PC-3 (cell line): ENCODE data around the gene AP2A1. TPM values are rescaled to one million over a fixed set of nuclear protein-coding genes. Genes with fewer than 3 reads are reported as not detected.

ENCODE experiments used
- ATAC-seq: fragments of 200-7000 bp; cut with Tn5 transposase; 2 replicates; pipeline ENCODE4 v1.9.1; 2020; ENCODE audit warnings: mild to moderate bottlenecking, moderate library complexity
- BruUV-seq: library from RNA; stranded (reverse); fragments of 400-500 nt; replicated peaks from 2 replicates; lab custom pipeline; 2021; lab: Mats Ljungman, UMichigan
- CTCF ChIA-PET: fragments of 300-600 bp; sonication (Branson Sonifier 250); formaldehyde crosslinking; loops from one replicate; lab custom pipeline; 2022; ENCODE audit warnings: antibody characterized with exemption; lab: Charles Lee
- POLR2A ChIA-PET: fragments of 300-600 bp; sonication (Branson Sonifier 250); formaldehyde crosslinking; loops from one replicate; lab custom pipeline; 2022; ENCODE audit warnings: antibody characterized with exemption; ENCODE audit not compliant: unreplicated experiment; lab: Charles Lee
- DNase-seq: peaks from one replicate; pipeline ENCODE4 v3.0.0-alpha.2; 2015
- H2AFZ ChIP-seq: fragments of 300-600 bp; sonication (generic); 2 replicates; pipeline ENCODE4 v1.6.0; 2016; ENCODE audit warnings: antibody characterized with exemption, low read length
- H3F3A ChIP-seq: fragments of 300-600 bp; sonication (generic); one replicate; pipeline ENCODE4 v1.6.0; 2017; ENCODE audit warnings: antibody characterized with exemption, low read length, control low read depth, mild to moderate bottlenecking; ENCODE audit not compliant: unreplicated experiment
- H3K27ac ChIP-seq: fragments of 300-600 bp; sonication (generic); 2 replicates; pipeline ENCODE4 v1.5.1; 2016; ENCODE audit warnings: mild to moderate bottlenecking, low read length
- H3K27me3 ChIP-seq: fragments of 300-600 bp; sonication (generic); 2 replicates; pipeline ENCODE4 v1.6.1; 2016; ENCODE audit warnings: low read length, mixed read lengths
- H3K36me3 ChIP-seq: fragments of 300-600 bp; sonication (generic); 2 replicates; pipeline ENCODE4 v1.6.1; 2016; ENCODE audit warnings: low read depth, mixed run types, low read length, mixed read lengths
- H3K4me1 ChIP-seq: fragments of 300-600 bp; sonication (generic); 2 replicates; pipeline ENCODE4 v1.5.1; 2016; ENCODE audit warnings: low read length; ENCODE audit not compliant: insufficient read depth
- H3K4me2 ChIP-seq: fragments of 300-600 bp; sonication (generic); 2 replicates; pipeline ENCODE4 v1.6.0; 2016; ENCODE audit warnings: low read length
- H3K4me3 ChIP-seq: fragments of 300-600 bp; sonication (generic); 2 replicates; pipeline ENCODE4 v1.5.1; 2016; ENCODE audit warnings: mild to moderate bottlenecking, low read length, mixed read lengths
- H3K79me2 ChIP-seq: fragments of 300-600 bp; sonication (generic); 2 replicates; pipeline ENCODE4 v1.6.1; 2017; ENCODE audit warnings: low read length, mixed read lengths
- H3K9ac ChIP-seq: fragments of 300-600 bp; sonication (generic); 2 replicates; pipeline ENCODE4 v1.6.0; 2016; ENCODE audit warnings: mild to moderate bottlenecking, low read length
- H3K9me2 ChIP-seq: fragments of 300-600 bp; sonication (generic); replicated peaks from 2 replicates; pipeline ENCODE4 v1.6.1; 2016; ENCODE audit warnings: mixed run types, low read length, mixed read lengths
- H3K9me3 ChIP-seq: fragments of 300-600 bp; sonication (generic); 2 replicates; pipeline ENCODE4 v1.6.1; 2016; ENCODE audit warnings: low read length, mixed read lengths
- H4K20me1 ChIP-seq: fragments of 300-600 bp; sonication (generic); 2 replicates; pipeline ENCODE4 v1.6.1; 2016; ENCODE audit warnings: low read length, mixed read lengths
- EZH2 ChIP-seq: fragments of 300-600 bp; sonication (generic); IDR thresholded peaks from one replicate; pipeline ENCODE4 v1.6.1; 2017; ENCODE audit warnings: antibody characterized with exemption, mild to moderate bottlenecking, low read length; ENCODE audit not compliant: unreplicated experiment
- EZH2phosphoT487 ChIP-seq: fragments of 300-600 bp; sonication (generic); IDR thresholded peaks from 2 replicates; pipeline ENCODE4 v1.6.1; 2018; ENCODE audit warnings: mild to moderate bottlenecking, antibody characterized with exemption, low read length, borderline replicate concordance
- intact Hi-C: fragments of 100-400 bp; cut with micrococcal nuclease; formaldehyde crosslinking; loops from 2 replicates; pipeline ENCODE4 v1.9.0; 2023
- total RNA-seq: library from RNA; depleted of rRNA; stranded (reverse); fragments of >200 nt; gene quantifications from 2 replicates; pipeline ENCODE4 v1.2.3, GENCODE V29; 2014
- TF ChIP-seq, protein P1 (sequence below): fragments of 300-600 bp; sonication (generic); conservative IDR thresholded peaks from 2 replicates; pipeline ENCODE4 v1.5.1; 2017; ENCODE audit warnings: antibody characterized with exemption, low read depth, mild to moderate bottlenecking, low read length

The AP2A1 gene
- total RNA-seq, 1 experiment from 2014 or later = 143 TPM

DNA sequence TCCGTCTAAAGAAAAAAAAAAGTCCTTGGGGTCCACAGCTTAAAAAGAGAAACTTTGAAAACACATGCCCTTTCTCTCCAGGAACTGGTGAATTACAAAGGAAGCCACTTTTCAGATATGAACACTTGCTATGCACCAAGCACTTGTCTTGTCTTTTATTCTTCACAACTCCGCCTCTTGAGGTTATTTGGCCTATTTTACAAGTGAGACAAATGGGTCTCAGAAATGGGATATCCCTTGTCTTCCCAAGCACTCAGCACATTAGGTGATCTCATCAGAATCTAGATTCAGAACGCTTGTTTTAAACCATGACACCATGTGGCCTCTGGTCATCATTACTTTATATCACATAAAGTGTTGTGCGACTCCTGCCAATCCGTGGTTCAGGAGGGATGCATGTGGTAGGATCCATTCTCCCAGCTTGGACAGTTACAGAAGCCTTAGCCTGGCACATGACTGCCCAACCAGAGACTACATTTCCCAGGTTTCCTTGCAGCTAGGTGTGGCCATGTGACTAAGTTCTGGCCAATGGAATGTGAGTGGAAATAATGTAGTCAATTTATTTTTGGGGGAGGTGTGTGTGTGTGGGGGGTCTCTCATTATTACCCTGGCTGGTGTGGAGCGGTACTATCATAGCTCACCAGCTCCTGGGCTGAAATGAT lies 17.6 kb upstream of the AP2A1 start:
- Histone ChIP-seq H4K20me1 (no peaks in the 10 kb centered on the region), H3K27ac (no peak overlapping the region), H3K27me3 (no peaks in the 10 kb centered on the region), H3K4me1 (no peaks in the 10 kb centered on the region), H2AFZ (no peak overlapping the region), H3K4me2 (no peak overlapping the region), H3K9me3 (no peaks in the 10 kb centered on the region), H3K79me2 (no peaks in the 10 kb centered on the region), H3K9ac (no peak overlapping the region), H3K36me3 (no peaks in the 10 kb centered on the region), H3F3A (no peaks in the 10 kb centered on the region), H3K4me3 (no peak overlapping the region), H3K9me2 (no peaks in the 10 kb centered on the region)
- ChIA-PET POLR2A (no interaction called here), CTCF (no interaction called here)
- DNase-seq = peak; percentile 22
- ATAC-seq = peak; percentile 56; the same call in 1 of the 2 replicates
- intact Hi-C loops = no loop called here
- TF ChIP-seq EZH2phosphoT487 (no peak), EZH2 (no peak)
- TF ChIP-seq, protein P1, sequence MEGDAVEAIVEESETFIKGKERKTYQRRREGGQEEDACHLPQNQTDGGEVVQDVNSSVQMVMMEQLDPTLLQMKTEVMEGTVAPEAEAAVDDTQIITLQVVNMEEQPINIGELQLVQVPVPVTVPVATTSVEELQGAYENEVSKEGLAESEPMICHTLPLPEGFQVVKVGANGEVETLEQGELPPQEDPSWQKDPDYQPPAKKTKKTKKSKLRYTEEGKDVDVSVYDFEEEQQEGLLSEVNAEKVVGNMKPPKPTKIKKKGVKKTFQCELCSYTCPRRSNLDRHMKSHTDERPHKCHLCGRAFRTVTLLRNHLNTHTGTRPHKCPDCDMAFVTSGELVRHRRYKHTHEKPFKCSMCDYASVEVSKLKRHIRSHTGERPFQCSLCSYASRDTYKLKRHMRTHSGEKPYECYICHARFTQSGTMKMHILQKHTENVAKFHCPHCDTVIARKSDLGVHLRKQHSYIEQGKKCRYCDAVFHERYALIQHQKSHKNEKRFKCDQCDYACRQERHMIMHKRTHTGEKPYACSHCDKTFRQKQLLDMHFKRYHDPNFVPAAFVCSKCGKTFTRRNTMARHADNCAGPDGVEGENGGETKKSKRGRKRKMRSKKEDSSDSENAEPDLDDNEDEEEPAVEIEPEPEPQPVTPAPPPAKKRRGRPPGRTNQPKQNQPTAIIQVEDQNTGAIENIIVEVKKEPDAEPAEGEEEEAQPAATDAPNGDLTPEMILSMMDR = no peak
- no TSS peak for BruUV-seq

DNA sequence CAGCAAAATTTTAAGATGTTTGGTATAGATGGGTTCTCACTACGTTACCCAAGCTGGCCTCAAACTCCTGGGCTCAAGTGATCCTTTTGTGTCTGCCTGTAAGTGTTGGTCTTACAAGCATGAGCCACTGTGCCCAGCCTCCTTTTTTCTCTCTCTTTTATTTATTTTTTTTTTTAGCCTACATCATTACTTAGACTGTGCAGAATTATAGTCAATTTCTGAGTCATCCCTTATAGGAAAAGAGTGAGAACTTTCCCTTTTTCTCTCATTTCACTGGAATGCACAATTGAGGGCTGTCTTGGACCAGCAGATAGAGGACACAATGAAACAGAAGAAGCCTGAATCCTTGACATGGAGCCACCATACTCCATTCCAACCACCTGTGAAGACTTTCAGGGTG lies 17.0 kb upstream of the AP2A1 start:
- ChIA-PET CTCF (no interaction called here), POLR2A (no interaction called here)
- DNase-seq (no peak), ATAC-seq (no peak)
- H3K4me3 ChIP-seq = no peak overlapping the region
- H3K4me2 ChIP-seq = no peak overlapping the region
- no TSS peak for BruUV-seq
- H3F3A ChIP-seq = no peaks in the 10 kb centered on the region
- H3K9me2 ChIP-seq = no peaks in the 10 kb centered on the region
- no peaks in the 10 kb centered on the region for H4K20me1 ChIP-seq
- no peak overlapping the region for H3K27ac ChIP-seq
- H2AFZ ChIP-seq = no peak overlapping the region
- no peaks in the 10 kb centered on the region for H3K4me1 ChIP-seq
- H3K79me2 ChIP-seq = no peaks in the 10 kb centered on the region
- no peak for TF ChIP-seq EZH2phosphoT487
- TF ChIP-seq, protein P1 = no peak
- no peak for TF ChIP-seq EZH2
- no peak overlapping the region for H3K9ac ChIP-seq
- H3K36me3 ChIP-seq = no peaks in the 10 kb centered on the region
- intact Hi-C loops = loop anchor here (5.0 kb wide), 2 partner anchors 68 to 98 kb away; partner anchors contain the start of gene MED25
- no peaks in the 10 kb centered on the region for H3K9me3 ChIP-seq
- no peaks in the 10 kb centered on the region for H3K27me3 ChIP-seq

DNA sequence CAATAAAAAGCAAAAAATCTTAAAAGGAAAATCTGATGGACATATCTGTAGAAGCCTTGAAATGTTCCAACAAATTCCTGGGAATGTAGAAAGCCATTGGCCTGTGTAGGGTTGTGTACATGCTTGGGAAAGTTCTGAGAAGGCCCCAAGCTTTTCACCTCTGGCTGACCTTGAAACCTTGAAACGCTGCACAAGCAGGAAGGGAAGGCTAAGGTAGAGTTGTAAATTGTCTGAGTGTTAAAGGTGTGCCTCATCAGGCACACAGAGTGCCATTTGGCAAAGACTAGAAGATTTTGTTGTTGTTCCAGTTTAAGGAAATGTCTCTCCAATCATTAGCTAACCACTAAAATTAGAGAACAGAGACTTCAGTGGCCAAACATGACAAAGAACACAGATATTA lies 14.1 kb upstream of the AP2A1 start:
- Histone ChIP-seq H3K4me3 (no peak overlapping the region), H2AFZ (no peak overlapping the region)
- DNase-seq = no peak

More for the DNA sequence above, 14.1 kb upstream of the AP2A1 start:
- POLR2A ChIA-PET = no interaction called here
- H3K36me3 ChIP-seq = no peaks in the 10 kb centered on the region
- H3K9me2 ChIP-seq = no peaks in the 10 kb centered on the region
- no peaks in the 10 kb centered on the region for H3K9me3 ChIP-seq
- peaks cover 4% of the 10 kb centered on the region for H3F3A ChIP-seq
- no peaks in the 10 kb centered on the region for H3K4me1 ChIP-seq
- ATAC-seq = no peak
- no peaks in the 10 kb centered on the region for H4K20me1 ChIP-seq
- BruUV-seq = no TSS peak
- no peak overlapping the region for H3K27ac ChIP-seq
- intact Hi-C loops = loop anchor here (5.0 kb wide), 2 partner anchors 65 to 95 kb away; partner anchors contain the start of gene MED25
- TF ChIP-seq EZH2phosphoT487 = no peak
- TF ChIP-seq EZH2 = no peak
- TF ChIP-seq, protein P1 = no peak
- no peaks in the 10 kb centered on the region for H3K79me2 ChIP-seq
- H3K9ac ChIP-seq = no peak overlapping the region
- no peaks in the 10 kb centered on the region for H3K27me3 ChIP-seq
- H3K4me2 ChIP-seq = no peak overlapping the region
- CTCF ChIA-PET = no interaction called here
